ENCODE results near the gene TUBGCP5.
"Not testable (repeated sequence)": the region's sequence is repeated elsewhere in the genome, so short reads cannot be mapped to it uniquely, and the experiment has no call there.

The TUBGCP5 gene

DNA sequence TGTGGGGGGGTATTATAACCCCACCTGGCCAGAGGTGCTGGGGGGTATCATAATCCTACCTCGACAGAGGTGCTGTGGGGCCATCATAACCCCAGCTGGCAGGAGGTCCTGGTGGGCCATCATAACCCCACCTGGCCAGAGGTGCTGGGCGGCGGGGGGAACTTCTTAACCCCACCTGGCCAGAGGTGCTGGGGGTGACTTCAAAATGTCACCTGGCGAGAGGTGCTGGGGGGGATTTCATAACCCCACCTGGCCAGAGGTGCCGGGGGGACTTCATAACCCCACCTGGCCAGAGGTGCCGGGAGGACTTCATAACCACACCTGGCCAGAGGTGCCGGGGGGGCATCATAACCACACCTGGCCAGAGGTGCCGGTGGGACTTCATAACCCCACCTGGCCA, 2.4 kb upstream of the TUBGCP5 start:
- not testable (repeated sequence) for DNase-seq (ENCODE audit: low spot score)

DNA sequence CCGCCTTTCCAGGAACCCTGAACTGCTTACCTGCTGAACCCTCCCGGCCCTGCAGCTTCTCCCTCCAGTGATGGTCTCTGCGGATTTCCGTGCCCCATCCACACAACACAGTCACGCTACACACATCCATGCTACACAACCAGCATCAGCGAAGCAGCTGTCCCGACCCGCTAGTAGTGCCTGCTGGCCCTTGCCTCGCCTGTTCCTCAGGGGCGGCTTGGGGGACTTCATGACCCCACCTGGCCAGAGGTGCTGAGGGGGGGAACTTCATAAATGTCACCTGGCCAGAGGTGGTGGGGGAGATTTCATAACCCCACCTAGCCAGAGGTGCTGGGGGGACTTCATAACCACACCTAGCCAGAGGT, 530 bp upstream of the TUBGCP5 start:
- DNase-seq (ENCODE audit: low spot score) = no peak

DNA sequence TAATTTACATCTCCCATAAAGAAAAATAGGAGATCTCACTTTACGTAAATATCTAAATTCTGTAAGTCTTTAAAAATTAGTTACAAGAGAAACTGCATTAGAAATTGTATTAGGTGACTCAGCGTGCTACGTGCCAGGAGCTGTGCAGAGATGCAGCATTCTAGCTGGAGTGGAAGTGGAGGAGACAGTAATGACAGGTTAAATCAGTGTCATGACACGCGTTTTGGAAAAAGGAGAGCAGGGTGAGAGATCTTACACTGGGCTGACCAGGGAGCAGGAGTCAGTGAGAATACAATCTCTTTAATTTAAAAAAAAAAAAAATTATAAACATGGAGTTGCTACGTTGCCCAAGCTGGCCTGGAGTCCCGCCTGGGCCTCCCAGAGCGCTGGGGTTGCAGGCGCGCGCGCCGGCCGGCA, 635 bp downstream of the TUBGCP5 start:
- peak; percentile 47 for DNase-seq (ENCODE audit: low spot score)

DNA sequence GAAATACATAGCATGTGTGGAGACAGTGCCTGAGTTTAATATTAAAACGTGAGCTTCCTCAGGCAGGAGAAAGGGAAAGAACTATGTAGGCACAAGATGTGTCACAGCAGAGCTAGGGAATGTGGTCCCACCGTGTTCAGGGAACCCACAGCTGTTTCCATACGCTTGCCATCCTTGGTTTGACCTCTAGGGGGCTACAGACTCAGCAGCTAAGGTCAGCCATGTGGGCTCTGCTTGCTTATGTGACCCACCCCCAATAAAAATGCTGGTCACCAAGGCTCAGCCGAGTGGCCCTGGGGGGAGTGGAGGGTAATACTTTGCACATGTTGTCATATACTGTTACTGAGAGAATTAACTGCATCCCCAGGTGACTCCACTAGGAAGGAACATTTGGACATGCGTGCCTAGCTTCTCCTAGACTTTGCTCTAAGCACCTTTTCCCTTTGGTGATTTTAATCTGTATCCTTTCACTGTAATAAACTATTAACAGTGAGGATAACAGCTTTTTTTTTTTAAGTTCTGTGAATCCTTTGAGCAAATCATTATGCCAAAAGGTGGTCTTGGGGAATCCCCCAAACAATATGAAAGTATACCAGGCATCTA, 3.3 kb downstream of the TUBGCP5 start:
- peak; percentile 49 for DNase-seq (ENCODE audit: low spot score)

DNA sequence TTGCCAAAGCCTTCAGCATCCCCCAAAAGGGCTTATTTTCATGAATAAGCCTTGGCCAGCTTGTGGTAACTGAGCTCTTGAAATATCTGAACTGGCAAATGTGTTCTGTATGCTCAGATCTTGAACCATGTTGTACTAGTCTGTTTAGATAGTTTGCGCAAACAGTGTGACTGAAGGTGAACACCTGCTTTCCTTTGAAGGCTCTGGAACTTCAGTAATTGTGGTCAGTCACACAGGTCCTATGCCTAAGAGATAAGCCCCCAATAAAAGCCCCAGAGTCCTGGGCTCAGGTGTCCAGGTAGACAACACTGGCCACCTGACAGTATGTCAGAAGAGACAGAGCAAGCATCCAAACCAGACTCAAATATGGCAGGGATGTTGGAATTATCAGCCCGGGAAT, 5.4 kb downstream of the TUBGCP5 start:
- no peak for DNase-seq (ENCODE audit: low spot score)

DNA sequence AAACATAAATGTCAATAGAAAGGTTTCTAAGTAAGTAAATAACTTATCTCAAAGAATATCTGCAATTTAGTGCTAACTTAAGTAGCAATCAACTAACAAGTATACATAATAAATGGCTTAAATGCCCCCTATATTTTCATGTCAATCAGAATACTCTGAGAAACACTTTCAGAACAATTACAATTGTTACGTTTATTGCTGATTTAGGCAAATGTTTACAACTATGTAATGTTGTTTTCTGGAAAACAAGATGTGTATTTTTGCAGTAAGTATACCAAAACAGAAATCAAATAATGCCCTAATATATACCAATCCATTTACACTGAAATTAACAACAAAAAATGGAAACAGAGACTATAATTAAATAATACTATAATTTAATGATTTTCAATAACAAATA, 13.2 kb downstream of the TUBGCP5 start:
- DNase-seq (ENCODE audit: low spot score) = no peak

DNA sequence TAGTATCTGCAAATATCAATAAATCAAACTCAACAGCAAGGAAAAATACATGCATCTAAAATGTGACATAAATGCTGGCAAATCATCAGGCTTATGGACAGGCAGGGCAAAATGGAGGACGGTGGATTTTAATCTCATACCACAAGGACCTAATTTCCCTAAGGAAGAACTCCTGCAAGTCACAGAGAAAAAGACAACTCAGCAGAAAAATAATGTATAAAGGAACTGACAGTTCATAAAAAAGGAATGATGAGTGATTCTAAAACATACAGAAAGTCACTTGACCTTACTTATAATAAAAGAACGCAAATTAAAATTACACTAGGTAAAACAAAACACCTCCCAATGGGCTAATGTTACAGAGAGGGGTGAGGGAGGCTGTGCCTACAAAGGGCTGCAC, 17.2 kb downstream of the TUBGCP5 start:
- no peak for DNase-seq (ENCODE audit: low spot score)

DNA sequence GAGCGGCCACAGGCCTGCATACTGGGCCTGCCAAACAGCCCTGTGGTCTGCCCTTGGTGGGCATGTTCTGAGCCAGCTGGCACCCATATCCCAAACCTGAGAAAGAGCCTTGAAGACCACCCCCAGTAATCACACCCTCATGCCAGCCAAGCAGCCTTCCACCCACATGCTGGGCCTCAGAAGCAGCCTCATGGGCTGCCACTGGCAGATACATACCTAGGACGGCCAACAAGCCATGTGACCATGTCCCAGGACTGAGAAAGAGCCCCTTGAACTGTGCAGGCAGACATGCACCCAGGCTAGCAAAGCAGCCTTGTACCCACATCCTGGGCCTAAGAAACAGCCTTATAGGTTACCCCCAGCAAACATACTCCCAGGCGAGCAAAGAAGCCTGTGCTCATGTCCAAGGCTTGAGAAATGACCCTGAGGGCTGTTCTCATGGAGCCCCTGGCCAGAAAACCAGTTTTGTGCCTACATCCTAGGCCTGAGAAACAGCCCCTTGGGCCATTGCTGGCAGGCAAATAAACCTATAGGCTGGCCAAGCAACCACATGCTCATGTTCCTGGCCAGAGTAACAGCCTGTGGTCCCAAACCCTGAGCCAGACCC, 24.9 kb downstream of the TUBGCP5 start:
- DNase-seq (ENCODE audit: low spot score) = no peak

DNA sequence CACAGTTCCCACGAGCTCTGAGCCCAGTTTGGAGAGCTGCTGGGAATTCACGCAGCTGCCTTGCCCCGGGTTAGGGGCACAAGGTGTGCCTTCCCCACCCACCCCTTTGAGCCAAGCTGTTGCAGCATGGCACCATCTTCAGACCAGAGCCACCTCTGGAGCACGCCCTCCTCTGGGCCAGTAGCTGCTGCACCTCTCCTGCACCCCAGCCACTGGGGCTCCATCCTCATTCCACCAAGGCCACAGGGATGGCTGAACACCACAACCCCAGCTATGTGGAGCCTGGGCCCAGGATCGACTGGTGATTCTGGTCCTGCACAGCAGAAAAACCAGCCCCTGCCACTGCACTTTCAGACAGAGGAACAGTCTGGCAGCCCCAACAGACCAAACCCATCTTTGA, 25.7 kb downstream of the TUBGCP5 start:
- no peak for DNase-seq (ENCODE audit: low spot score)

DNA sequence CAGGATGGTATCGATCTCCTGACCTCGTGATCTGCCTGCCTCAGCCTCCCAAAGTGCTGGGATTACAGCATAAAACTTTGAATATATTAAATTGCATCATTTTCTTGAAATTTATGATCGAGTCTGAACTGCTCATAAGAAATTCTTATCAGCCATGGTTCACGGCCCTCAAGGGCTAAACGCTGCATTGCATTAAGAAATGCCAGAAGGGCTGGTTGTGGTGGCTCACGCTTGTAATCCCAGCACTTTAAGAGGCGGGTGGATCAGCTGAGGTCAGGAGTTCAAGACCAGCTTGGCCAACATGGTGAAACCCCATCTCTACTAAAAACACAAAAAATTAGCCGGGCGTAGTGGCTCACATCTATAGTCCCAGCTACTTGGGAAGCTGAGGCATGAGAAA, 26.8 kb downstream of the TUBGCP5 start:
- not testable (repeated sequence) for DNase-seq (ENCODE audit: low spot score)

DNA sequence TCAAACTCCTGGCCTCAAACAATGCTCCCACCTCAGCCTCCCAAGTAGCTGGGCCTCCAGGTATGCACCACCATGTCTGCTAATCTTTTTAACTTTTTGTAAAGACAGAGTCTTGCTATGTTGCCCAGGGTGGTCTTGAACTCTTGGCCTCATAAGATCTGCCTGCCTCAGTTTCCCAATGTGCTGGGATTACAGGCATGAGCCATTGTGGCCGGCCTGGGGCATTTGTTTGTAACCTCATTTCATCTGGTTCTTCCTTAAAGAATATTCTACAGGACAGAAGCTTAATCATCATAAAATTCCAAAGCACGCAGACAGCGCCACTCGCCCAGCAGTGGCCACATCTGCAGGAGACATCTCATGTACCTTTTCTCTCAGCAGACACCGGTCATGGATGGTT, 35.6 kb downstream of the TUBGCP5 start:
- no peak for DNase-seq (ENCODE audit: low spot score)

DNA sequence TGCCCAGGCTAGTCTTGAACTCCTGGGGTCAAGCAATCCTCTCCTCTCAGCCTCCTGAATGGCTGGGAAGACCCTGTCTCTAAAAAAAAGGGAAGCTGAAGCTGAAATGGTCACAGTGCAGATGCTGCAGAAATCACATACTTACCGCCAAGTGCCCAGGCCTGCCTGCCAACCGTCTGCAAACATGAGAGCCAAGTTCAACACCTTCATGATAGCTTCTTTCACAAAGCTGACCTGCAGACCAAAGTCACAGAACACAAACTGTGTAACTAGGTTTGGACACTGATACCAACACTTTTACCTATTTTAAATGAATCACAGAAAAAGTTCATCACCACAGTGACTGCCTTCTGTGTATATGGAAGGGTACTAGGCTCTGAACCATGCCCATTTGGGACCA, 36.4 kb downstream of the TUBGCP5 start:
- no peak for DNase-seq (ENCODE audit: low spot score)

DNA sequence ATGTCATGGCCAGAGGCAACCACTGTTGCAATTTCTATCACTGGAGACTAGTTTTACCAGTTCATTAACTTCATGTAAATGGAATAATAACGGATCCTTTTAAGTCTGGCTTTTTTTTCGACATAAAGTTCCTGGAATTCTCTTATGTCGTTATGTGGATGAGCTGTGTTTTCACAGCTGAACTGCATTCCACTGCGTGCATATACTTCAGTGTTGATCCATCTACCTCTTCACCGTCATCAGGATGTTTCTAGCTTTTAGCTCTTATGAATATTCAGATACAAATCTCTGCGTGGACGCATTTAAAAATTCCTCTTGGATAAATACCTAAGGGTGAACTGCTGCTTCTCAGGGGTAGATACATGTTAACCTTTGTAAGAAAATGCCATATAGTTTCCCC, 43.6 kb downstream of the TUBGCP5 start:
- DNase-seq (ENCODE audit: low spot score) = no peak

DNA sequence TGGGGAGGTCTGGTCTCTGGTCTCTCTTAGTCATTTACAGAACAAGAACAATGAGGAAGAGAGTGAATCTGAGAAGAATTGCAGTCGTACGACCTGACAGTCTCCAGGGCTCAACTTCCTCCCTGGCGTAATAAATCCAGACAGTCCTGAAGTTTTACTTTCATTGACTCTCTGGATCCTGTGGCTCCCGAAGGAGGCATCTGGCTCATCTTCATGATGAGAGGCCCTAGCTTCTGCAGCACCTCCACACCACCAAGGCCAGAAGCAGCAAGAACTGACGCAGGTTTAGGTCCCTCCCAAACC, 47.4 kb downstream of the TUBGCP5 start:
- no peak for DNase-seq (ENCODE audit: low spot score)

DNA sequence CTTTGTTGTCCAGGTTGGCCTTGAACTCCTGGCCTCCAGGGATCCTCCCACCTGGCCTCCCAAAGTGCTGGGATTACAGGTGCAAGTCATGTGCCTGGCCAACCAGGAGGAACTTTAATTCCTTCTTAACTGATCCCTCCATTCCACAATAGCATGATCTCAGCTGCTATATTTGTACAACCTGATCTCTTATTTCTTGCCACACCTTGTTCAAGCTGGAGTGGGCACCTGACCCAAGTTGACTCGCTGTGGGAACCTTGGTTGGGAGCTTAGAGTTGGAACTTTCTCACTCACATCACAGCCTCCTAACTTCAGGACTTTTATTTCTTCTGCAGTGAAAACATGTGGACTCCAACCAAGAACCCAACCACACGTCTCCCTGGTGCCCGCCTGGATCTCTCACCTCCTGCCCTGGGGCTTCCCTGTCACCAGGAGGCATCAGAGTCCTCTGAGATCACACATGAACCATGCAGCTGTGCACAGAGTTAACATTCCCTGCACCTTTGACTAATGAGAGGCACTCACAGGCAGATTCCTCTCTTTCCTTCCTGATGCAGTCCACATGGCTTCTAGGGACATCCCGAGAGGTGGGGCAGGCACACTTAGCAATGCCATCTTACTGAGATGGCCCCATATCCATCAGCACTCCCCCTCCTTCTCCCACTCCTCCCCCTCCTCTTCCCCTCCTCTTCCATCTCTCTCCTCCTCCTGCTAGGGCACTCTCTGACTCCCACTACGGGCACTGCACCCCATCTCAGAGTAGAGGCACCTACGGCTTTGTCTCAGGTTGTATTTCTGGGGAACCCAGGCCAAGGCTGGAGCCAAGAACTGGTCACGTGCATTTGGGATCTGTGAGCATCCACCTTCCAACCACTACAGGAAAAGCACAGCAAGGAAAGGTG, 49.5 kb downstream of the TUBGCP5 start:
- DNase-seq (ENCODE audit: low spot score) = no peak

DNA sequence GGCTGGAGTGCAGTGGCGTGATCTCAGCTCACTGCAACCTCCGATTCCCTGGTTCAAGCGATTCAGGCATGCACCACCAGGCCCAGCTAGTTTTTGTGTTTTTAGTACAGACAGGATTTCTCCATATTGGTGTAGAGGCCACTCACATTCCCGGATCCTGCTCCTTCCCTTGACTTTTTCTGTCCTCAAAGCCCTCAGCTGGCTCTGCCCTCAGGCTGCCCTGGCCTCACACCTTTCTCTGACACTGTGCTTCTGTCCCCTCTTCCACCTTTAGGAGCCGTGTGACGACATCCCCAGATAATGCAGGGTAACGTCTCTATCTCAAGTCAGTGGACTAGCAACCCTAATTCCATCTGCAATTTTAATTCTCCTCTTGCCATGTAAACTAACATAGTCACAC, 50.6 kb downstream of the TUBGCP5 start:
- no peak for DNase-seq (ENCODE audit: low spot score)

DNA sequence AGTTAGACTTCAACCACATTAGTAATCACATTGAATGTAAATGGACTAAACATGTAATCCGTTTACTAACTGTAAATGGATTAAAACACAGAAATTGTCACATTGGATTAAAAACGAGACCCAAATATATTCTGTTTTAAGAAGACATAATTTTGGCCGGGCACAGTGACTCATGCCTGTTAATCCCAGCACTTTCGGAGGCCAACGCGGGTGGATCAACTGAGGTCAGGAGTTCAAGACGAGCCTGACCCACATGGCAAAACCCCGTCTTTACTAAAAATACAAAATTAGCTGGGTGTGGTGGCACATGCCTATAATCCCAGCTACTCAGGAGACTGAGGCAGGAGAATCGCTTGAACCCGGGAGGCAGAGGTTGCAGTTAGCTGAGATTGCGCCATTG, 57.4 kb downstream of the TUBGCP5 start:
- not testable (repeated sequence) for DNase-seq (ENCODE audit: low spot score)

DNA sequence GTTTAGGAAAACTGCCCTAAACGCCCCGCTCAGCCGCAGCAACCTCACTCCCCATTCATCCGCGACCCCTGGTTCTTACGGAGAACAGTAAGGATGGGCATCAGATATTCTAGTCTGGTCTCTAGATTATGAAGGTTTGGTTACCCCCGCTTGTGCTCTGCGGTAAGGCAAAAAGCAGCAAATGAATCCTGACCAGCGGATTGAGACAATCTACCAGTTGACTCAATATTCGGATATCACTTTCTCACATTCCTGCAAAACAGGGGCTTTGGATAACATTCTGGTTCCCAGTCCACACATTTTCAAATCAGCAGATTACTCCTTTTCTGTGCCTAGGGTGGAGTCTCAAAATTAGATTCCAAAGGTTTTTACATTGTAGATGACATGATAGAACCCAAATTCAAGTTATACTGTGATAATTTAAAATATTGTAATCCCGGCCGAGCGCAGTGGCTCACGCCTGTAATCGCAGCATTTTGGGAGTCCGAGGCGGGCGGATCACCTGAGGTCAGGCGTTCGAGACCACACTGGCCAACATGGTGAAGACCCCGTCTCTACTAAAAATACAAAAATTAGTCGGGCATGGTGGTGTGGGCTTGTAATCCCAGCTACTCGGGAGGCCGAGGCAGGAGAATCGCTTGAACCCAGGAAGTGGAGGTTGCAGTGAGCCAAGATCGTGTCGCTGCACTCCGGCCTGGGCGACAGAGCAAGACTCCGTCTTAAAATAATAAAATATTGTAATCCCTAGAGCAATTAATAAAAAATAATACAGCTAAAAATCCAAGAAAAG, 58.1 kb downstream of the TUBGCP5 start:
- DNase-seq (ENCODE audit: low spot score) = no peak

DNA sequence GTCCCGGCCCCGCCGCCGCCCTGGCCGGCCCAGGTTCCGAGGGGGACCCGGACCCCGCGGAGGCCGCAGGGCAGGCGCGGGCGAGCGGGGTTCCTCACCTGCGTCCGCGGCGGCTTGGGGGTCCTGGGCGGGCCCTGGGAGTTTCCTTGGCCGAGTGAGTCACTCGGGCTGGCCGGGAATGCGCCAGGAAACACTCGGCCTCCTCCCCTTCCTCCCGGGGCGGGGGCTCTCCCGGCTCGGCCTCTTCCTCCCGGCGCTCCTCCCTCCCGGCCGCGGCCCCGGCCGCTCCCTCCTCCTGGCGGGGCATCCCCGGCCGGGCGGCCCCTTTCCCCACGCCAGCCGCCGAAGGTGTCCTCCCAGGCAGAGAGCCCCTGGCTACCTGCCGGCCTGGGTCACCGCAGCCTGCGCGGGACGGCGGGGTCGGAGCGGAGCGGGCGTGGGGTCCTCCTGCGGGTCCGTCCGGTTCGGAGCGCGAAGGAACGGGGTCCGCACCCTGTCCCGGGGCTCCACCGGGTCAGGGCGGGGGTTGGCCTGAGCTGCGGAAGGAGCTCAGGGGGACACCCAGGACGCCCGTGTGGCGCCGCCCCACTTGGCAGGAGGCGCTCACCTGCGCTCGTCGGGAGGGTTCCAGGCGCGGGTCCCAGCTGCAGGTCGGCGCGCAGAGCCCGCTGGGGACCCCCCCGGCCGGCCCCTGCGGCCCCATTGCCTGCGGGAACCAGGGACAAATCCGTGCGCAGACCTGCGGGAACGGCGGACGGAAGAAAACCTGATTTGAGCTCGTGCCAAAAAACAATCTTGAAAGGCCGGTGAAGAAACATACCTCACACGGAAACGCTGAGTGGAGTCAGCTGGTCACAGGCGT, 58.9 kb downstream of the TUBGCP5 start, which contains the start of gene CYFIP1:
CYFIP1 (minus strand) TSS at position 180 of the 862 bp plus-strand sequence. CDS start 33,083 bp downstream, outside the sequence.
- peak; percentile 95 for DNase-seq (ENCODE audit: low spot score)

DNA sequence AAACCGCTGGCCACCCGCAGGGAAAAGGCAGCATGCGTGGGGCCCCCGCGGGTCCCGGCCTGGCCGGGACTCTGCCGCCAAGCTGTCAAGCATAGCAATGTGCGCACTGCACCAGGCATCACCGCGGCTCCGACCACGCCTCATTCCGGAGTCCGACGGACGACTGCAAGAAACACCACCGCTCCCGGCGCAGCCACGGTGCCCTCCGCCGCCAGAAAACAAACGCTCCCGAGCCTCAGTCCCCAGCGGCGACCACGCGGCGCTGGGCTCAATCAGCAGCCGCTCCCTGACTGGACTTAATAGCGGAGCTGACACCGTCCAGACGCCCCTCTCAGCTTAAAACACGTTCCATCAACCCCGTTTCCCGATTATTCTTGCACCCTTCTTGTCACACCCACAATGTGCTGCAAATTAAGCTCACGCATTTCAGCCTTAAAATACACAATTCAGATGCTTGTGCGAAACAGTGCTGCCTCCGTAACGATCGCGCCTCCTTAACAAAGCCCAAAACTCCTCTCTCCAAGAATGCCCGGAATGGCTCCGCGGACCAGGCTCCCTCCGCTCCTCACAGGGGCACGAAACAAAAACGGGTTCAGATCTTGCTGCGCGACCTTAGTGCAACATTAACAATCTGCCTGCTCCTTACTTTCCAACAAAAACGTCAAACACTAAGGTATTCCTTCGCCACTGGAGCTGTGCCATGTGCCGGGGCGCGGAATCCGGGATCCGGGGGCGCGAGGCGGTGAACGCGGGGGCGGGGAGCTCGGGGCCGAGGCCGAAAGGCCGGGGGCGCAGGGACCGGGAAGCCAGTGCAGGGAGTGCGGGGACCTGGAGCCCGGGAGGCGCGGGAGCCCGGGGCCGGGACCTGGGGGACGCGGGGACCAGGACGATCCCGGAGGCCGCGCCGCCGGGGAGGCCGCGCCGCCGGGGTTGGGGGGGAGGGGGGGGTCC, 59.9 kb downstream of the TUBGCP5 start:
- DNase-seq (ENCODE audit: low spot score) = peak; percentile 71
